ENCODE results near the gene ZBED1. TPM values are rescaled to one million over a fixed set of nuclear protein-coding genes. Genes with fewer than 3 reads are reported as not detected.

ZBED1 gene
- total and polyA plus RNA-seq, 2 experiments from 2014 or later: 16.1 to 43.8 TPM

DNA sequence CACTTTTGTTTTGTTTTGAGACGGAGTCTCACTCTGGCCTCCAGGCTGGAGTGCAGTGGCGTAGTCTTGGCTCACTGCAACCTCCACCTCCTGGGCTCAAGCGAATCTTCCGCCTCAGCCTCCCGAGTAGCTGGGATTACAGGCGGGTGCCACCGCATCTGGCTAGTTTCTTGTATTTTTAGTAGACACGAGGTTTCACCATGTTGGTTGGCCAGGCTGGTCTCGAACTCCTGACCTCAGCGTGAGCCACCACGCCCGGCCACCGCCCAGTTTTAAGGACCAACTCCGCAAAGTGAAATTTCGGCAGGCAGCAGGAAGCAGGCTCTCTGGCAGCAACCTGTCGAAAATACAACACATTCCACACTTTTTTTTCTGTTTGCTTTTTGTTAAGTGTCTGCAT is 13.4 kb downstream of the ZBED1 start (continued):
- TF ChIP-seq CREB1 (CRISPR knock-in tag; IDR thresholded peaks at IDR 0.05; ENCODE audit: low read depth) (no peak), STAT1 (IDR thresholded peaks at IDR 0.05; ENCODE audit: unreplicated experiment) (no peak), ZNF114 (CRISPR knock-in tag; IDR thresholded peaks at IDR 0.05) (no peak), NANOG (IDR thresholded peaks at IDR 0.05; ENCODE audit: borderline replicate concordance) (no peak), ZNF331 (CRISPR knock-in tag; IDR thresholded peaks at IDR 0.05; ENCODE audit: low read depth) (no peak), EZH2phosphoT487 (IDR thresholded peaks at IDR 0.05; ENCODE audit: unreplicated experiment) (no peak), JUNB (IDR thresholded peaks at IDR 0.05; ENCODE audit: unreplicated experiment) (no peak)
- TF ChIP-seq, protein P1, sequence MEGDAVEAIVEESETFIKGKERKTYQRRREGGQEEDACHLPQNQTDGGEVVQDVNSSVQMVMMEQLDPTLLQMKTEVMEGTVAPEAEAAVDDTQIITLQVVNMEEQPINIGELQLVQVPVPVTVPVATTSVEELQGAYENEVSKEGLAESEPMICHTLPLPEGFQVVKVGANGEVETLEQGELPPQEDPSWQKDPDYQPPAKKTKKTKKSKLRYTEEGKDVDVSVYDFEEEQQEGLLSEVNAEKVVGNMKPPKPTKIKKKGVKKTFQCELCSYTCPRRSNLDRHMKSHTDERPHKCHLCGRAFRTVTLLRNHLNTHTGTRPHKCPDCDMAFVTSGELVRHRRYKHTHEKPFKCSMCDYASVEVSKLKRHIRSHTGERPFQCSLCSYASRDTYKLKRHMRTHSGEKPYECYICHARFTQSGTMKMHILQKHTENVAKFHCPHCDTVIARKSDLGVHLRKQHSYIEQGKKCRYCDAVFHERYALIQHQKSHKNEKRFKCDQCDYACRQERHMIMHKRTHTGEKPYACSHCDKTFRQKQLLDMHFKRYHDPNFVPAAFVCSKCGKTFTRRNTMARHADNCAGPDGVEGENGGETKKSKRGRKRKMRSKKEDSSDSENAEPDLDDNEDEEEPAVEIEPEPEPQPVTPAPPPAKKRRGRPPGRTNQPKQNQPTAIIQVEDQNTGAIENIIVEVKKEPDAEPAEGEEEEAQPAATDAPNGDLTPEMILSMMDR (conservative IDR thresholded peaks at IDR 0.05; ENCODE audit: low read depth in 2 of 2): no peak
- TF ChIP-seq, protein P2, sequence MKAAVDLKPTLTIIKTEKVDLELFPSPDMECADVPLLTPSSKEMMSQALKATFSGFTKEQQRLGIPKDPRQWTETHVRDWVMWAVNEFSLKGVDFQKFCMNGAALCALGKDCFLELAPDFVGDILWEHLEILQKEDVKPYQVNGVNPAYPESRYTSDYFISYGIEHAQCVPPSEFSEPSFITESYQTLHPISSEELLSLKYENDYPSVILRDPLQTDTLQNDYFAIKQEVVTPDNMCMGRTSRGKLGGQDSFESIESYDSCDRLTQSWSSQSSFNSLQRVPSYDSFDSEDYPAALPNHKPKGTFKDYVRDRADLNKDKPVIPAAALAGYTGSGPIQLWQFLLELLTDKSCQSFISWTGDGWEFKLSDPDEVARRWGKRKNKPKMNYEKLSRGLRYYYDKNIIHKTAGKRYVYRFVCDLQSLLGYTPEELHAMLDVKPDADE (IDR thresholded peaks at IDR 0.05): no peak

DNA sequence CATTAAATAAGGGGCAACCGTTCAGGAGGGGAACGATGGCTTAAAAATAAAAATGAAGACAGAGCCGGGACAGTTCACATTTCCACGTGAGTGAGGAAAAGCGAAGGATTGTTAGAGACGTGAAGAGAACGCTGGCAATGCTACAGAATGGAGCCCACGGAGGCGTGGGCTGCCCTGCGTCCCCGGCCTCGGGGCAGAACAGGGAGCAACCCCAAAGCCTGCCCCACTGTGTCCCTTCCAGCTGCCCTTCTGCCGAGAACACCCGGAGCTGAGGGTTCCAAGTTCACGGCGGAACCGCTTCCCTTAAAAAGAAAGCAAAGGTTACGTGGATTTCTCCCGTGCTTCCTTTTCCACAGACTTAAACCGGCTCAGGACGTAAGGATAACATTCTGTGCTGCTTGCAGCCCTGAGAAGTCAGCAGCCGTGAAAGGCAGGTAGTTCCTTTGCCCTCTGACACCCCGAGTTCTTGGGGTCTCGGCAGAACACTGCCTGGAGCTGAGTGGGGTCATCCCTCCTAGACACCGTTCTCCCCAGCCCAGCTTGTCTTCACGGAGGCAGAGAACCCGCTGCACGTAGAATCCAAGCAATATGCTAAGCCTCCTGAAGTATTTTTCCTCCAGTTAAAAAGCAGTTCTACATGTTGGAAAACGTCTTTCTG is 14.2 kb downstream of the ZBED1 start:
- Mint-ChIP-seq H3K27ac (peak overlapping the region; percentile 48), H3K36me3 (ENCODE audit: low read depth) (peaks cover 57% of the 10 kb centered on the region), H3K9me3 (no peaks in the 10 kb centered on the region; the same call in 2 of the 3 replicates), H3K27me3 (ENCODE audit: insufficient read depth, low read depth, poor library complexity) (peaks cover 19% of the 10 kb centered on the region), H3K4me3 (no peak overlapping the region), H3K4me1 (peaks cover 33% of the 10 kb centered on the region)
- peak overlapping the region; percentile 85 for H3K27ac ChIP-seq (ENCODE audit: low read depth)
- H2AFZ ChIP-seq: no peak overlapping the region
- H3K79me2 ChIP-seq (replicated peaks; ENCODE audit: insufficient read depth): peaks cover 68% of the 10 kb centered on the region
- ATAC-seq (no peak), DNase-seq (ENCODE audit: low spot score) (no peak)
- peaks cover 15% of the 10 kb centered on the region for H3K4me1 ChIP-seq (ENCODE audit: insufficient read depth)
- no peak overlapping the region for H3K4me3 ChIP-seq
- H3K4me2 ChIP-seq: no peak overlapping the region
- H3F3A ChIP-seq (replicated peaks; ENCODE audit: low read depth): peaks cover 12% of the 10 kb centered on the region; the same call in 1 of the 2 replicates
- H3K27me3 ChIP-seq (ENCODE audit: insufficient read depth): no peaks in the 10 kb centered on the region
- H3K9me2 ChIP-seq (ENCODE audit: insufficient read depth): no peaks in the 10 kb centered on the region
- no peaks in the 10 kb centered on the region for H3K36me3 ChIP-seq (ENCODE audit: insufficient read depth)
- H4K20me1 ChIP-seq (replicated peaks; ENCODE audit: insufficient read depth): no peaks in the 10 kb centered on the region; the same call in 1 of the 2 replicates
- TF ChIP-seq, protein P2 (IDR thresholded peaks at IDR 0.05): no peak
- TF ChIP-seq EZH2 (IDR thresholded peaks at IDR 0.05; ENCODE audit: low read depth, unreplicated experiment): no peak
- TF ChIP-seq JUNB (IDR thresholded peaks at IDR 0.05; ENCODE audit: unreplicated experiment): no peak
- TF ChIP-seq ZNF114 (CRISPR knock-in tag; IDR thresholded peaks at IDR 0.05): no peak
- no peak for TF ChIP-seq NANOG (IDR thresholded peaks at IDR 0.05; ENCODE audit: borderline replicate concordance)
- no peak for TF ChIP-seq EZH2phosphoT487 (IDR thresholded peaks at IDR 0.05; ENCODE audit: unreplicated experiment)
- TF ChIP-seq CREB1 (CRISPR knock-in tag; IDR thresholded peaks at IDR 0.05; ENCODE audit: low read depth): no peak
- TF ChIP-seq, protein P1 (conservative IDR thresholded peaks at IDR 0.05; ENCODE audit: low read depth in 2 of 2): no peak
- TF ChIP-seq, protein P3, sequence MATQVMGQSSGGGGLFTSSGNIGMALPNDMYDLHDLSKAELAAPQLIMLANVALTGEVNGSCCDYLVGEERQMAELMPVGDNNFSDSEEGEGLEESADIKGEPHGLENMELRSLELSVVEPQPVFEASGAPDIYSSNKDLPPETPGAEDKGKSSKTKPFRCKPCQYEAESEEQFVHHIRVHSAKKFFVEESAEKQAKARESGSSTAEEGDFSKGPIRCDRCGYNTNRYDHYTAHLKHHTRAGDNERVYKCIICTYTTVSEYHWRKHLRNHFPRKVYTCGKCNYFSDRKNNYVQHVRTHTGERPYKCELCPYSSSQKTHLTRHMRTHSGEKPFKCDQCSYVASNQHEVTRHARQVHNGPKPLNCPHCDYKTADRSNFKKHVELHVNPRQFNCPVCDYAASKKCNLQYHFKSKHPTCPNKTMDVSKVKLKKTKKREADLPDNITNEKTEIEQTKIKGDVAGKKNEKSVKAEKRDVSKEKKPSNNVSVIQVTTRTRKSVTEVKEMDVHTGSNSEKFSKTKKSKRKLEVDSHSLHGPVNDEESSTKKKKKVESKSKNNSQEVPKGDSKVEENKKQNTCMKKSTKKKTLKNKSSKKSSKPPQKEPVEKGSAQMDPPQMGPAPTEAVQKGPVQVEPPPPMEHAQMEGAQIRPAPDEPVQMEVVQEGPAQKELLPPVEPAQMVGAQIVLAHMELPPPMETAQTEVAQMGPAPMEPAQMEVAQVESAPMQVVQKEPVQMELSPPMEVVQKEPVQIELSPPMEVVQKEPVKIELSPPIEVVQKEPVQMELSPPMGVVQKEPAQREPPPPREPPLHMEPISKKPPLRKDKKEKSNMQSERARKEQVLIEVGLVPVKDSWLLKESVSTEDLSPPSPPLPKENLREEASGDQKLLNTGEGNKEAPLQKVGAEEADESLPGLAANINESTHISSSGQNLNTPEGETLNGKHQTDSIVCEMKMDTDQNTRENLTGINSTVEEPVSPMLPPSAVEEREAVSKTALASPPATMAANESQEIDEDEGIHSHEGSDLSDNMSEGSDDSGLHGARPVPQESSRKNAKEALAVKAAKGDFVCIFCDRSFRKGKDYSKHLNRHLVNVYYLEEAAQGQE (IDR thresholded peaks at IDR 0.05; ENCODE audit: unreplicated experiment): no peak
- TF ChIP-seq POLR2AphosphoS5 (IDR thresholded peaks at IDR 0.05; ENCODE audit: low read depth): no peak
- TF ChIP-seq ZNF331 (CRISPR knock-in tag; IDR thresholded peaks at IDR 0.05; ENCODE audit: low read depth): no peak

Measured in GM23338 (cell line).